NCI-H2107 (cell line): ENCODE results near the gene B4GALNT3.

Experiments
- DNase-seq: peaks from one replicate; lab custom pipeline; 2025; lab: John Stamatoyannopoulos, UW

B4GALNT3 gene

GRCh38 chr12:468671-469389, 9.1 kb downstream of the B4GALNT3 start:
- DNase-seq: no peak

DNA sequence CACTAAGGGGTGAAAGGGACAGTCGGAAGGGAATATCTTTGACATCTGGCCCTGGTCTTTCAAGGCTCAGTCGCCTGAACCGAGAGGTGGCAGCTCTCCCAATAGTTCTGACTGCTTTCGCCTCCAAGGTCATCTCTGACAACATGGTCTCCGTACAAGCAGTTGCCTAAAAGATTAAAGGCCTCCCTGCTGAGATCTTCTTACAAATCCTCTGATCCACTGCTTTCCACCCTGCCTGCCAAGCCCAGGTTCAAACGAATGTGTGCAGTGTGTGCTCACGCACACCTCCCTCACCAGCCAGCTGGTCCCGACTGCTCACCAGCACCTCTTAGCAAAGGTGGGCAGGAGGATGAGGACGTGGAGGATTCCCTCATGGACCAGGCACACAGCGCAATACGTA, 10.4 kb downstream of the B4GALNT3 start:
- DNase-seq: no peak

DNA sequence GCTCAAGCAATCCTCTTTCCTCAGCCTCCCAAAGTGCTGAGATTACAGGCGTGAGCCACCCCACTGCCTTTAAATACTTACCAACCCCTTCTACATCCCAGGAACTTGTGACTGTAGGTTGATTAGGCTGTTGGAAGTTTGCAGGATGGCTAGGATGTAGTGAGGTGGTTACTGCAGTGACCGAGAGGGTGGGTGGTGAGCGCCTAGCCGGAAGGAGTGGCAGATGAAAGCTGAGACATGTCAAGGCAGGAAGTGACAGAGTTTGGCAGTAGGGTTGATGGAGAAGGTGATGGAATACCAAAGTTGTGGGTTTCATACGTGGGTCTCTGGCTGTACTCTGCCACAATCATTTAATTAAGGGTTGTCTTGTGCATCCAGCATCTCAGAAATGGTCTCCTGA, 13.5 kb downstream of the B4GALNT3 start:
- no peak for DNase-seq

- DNase-seq: no peak
These were observed 14.3 kb downstream of the B4GALNT3 start for GRCh38 chr12:473863-474577.

DNA sequence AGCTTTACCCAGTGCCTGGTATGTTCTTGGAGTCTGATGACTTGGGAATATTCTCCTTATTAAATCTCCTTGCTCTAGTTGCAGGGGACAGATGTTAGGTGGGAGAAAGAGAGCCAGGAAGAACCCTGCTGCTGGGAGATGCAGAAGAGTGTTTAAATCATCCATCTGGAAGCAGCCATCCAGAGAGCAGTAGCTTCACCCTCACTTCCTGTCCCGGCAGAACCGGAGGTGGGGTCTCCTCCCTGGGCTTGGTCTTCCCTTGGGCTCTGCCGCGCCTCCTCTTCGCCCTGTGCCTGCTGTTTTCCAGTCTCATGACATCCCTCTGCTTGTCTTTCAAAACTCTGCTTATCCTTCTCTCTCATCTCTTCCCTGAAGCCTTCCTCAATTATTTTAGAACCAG, 15.5 kb downstream of the B4GALNT3 start:
- no peak for DNase-seq

- no peak for DNase-seq
These were observed 19.4 kb downstream of the B4GALNT3 start for GRCh38 chr12:479161-479560.

DNA sequence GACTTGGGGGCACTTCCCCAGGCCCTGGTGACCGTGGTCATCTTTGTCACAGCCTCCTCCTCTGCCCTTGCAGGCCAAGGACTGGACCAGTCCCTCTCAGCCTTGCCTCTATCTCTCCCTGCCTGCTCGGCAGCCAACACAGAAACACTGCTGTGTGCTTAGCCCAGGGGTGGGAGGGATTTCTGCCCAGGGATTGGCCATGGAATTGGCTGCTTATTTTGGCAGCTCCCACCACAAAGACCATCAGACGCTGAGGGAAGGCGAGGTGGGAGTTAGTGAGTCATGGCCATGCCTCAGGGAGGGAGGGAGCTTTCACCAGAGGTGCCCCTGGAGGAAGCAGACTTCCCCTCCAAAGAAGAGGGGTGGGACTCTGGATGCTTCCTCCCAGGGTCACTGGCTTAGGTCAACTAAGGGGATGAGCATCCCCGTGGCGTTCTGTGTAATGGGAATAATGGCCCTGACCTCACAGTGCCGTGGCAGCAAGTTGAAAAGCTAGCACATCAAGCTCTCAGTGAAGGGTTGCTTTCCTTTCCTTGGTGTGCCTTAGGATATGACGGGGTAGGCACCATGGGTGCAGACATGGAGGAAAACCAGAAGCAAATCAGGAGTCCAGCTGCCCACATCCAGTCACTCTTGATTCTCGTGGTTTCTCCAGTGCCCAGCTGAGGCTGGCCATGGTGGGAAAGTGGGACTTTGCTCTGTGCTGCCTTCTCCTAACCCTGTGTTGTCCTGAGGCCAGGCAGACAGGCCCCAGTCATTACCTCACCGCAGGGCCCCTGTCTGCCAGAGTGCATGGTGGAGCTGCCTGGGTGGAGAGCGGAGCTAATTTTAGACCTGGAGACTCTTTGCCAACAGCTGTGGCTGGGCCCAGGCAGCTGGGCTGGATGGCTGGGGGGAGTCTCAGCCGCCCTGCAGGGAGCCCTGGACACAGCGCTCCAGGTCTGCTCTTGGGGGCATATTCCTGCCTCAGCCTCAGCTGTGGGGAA, 21.4 kb downstream of the B4GALNT3 start:
- no peak for DNase-seq

- DNase-seq: no peak
These were observed 22.3 kb downstream of the B4GALNT3 start for GRCh38 chr12:482061-482460.

- DNase-seq: no peak
These were observed 24.4 kb downstream of the B4GALNT3 start for GRCh38 chr12:484096-484495.

GRCh38 chr12:490260-490659, 30.5 kb downstream of the B4GALNT3 start:
- DNase-seq: no peak

GRCh38 chr12:495466-495865, 35.7 kb downstream of the B4GALNT3 start:
- DNase-seq: no peak

DNA sequence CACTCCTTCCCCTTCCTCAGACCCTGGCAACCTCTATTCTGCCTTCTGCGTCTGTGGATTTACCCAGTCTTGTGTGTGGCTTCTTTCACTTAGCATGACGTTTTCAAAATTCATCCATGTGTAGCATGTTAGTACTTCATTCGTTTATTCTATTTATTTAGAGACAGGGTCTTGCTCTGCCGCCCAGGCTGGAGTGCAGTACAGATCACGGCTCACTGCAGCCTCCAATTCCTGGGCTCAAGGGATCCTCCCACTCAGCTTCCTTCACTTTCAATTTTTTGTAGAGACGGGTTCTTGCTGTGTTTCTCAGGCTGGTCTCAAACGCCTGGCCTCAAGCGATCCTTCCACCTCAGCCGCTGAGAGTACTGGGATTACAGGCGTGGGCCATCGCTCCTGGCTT, 37.0 kb downstream of the B4GALNT3 start:
- no peak for DNase-seq

- no peak for DNase-seq
These were observed 37.9 kb downstream of the B4GALNT3 start for GRCh38 chr12:497501-498160.

GRCh38 chr12:499837-500458, 40.2 kb downstream of the B4GALNT3 start:
- no peak for DNase-seq

GRCh38 chr12:501722-502447, 42.1 kb downstream of the B4GALNT3 start:
- DNase-seq: no peak

DNA sequence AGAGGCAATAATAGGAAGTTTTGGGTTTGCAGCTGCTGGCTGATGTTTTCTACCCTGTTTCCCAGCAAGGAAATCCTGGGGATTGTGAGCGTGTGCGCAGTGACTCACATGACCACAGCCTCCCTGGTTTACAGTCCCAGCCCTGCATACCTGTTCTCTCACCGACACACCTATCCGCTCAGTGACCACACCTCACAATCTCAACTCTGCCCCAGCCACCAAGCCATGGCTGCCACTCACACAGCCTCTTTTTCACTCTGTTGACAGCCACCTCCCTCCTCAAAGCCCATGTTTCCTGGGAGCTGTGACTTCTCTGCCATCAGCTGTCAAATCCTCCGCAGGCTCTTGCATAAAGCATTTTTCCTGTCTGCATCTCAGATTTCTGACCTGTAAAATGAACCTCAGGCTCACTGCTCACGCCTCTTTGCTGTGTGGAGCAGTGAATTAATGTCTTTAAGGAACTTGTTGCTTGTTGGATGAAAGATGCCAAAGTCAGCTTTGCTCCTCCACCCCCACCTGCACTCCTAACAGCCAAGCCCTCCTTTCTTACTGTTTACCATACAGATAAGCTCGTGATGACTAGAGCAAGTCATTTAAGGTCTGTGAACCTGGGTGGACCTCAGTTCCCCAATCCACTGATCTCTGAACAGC, 43.5 kb downstream of the B4GALNT3 start:
- peak; percentile 33 for DNase-seq

GRCh38 chr12:505221-505620, 45.5 kb downstream of the B4GALNT3 start:
- DNase-seq: no peak

DNA sequence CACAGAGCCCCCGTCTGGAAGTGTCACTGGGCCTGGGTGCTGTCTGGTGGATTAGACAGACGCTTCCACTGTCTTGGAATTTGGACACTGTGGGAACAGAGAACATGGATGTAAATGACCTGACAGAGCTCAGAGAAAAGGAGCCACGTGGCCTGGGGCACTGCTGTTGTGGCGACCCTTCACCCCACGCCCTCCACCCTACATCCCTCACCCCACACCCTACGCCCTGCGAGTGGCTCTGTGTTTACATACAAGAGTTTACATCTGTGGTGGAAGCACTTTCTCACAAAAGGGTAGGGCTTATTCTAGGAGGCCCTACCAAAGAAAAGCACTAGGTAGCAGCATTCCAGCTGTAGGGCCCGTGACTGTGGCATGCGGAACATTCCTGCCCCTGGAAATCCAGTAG, 47.7 kb downstream of the B4GALNT3 start:
- DNase-seq: no peak

DNA sequence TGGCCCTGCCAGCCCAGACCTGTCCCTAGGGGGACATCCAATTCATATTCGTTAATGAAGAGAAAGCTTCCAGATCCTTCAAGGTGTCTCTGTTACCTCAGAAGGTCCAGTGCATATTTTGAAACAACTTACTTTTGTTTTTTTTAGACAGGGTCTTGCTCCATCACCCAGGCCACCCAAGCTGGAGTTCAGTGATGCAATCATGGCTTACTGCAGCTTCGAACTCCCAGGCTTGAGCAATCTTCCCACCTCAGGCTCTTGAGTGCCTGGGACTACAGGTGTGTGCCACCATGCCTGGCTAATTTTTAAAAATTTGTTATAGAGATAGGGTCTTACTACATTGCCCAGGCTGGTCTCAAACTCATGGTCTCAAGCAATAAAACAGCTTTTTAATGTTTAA, 48.4 kb downstream of the B4GALNT3 start:
- DNase-seq: no peak

GRCh38 chr12:508795-509194, 49.1 kb downstream of the B4GALNT3 start:
- DNase-seq: no peak
